HG03196 (cell line): ENCODE measurements around the gene HSPA1A.
A peak's percentile ranks its signal among the peaks of the same experiment; 100 is the strongest.
"Not testable (repeated sequence)": the region's sequence is repeated elsewhere in the genome, so short reads cannot be mapped to it uniquely, and the experiment has no call there.

ENCODE experiments used
- ATAC-seq: cut with Tn5 transposase; IDR thresholded peaks from one replicate; pipeline ENCODE4 v1.9.1; 2021; ENCODE audit not compliant: unreplicated experiment

Gene HSPA1A

GRCh38 chr6:31834367-31835250, 19.3 kb downstream of the HSPA1A start:
- ATAC-seq = peak; percentile 40

GRCh38 chr6:31836047-31836473, 20.7 kb downstream of the HSPA1A start:
- ATAC-seq = no peak

DNA sequence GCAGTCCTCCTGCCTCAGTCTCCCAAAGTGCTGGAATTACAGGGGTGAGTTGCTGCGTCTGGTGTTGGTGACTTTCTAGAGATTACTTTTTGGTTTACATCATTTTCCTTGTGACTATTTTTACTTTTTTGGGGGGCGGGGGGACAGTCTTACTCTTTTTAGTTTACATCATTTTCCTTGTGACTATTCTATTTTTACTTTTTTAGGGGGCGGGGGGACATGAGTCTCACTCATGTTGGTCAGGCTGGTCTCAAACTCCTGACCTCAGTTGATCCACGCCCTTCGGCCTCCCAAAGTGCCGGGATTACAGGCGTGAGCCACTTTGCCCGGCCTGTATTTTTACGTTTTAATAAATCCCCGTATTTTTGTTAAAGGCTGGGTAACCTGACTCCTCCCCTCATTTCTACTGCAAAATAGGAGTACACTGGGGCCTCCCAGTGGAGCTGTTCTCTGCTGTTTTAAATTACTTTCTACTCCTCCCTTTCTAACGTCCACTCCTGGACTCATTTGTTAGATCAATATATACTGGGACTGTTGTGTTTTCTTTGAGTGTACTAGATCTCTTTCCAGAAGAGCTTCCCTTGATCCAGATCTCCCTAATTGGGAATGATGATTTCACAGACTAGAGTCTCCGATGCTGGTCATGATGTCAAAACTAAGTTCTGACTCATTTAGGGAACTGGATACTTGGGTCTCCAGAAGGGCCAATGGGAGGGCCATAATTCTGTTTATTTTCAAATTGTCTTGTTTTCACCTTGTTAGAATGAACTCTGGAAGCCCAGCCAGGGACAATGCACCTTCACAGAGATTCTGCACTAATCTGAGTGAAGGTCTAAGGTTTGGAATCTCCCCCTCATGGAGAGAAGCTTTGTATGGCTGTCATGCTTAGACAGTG, 21.4 kb downstream of the HSPA1A start:
- ATAC-seq = no peak

DNA sequence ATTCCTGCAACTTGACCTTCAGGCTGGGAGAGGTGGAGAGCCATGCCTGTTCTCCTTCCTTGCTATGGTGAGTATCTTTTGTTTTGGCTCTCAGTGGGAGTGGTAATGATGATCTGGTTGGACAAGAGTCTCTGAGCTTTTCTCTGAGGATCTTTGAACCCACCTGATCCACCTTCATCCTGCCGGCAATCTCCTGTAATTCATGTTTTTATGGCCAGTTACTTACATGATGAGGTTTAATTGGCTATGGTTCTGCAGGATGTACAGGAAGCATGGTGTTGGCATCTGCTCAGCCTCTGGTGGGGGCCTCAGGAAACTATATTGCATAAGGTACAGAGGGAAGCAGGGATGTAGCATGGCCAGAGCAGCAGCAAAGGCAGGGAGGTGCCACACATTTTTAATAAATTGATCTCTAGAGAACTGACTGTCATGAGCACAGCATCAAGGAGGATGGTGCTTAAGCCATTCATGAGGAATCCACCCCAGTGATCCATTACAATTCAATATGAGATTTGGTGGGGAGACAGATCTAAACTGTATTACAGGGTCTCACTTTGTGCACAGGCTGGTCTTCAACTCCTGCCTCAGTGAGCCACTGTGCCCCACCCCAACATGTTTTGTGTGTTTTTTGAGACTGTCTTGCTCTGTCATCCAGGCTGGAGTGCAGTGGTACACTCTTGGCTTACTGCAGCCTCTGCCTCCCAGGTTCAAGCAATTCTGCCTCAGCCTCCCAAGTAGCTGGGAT, 22.2 kb downstream of the HSPA1A start:
- ATAC-seq = no peak

DNA sequence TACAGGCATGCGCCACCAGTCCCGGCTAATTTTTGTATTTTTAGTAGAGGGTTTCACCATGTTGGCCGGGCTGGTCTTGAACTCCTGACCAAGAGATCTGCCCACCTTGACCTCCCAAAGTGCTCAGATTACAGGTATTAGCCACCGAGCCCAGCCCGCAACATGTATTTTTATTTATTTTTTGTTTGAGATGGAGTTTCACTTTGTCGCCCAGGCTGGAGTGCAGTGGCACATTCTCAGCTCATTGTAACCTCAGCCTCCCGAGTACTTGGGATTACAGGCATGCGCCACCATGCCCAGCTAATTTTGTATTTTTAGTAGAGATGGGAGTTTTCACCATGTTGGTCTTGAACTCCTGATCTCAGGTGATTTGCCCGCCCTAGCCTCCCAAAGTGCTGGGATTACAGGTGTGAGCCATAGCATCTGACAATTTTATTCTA, 22.8 kb downstream of the HSPA1A start:
- not testable (repeated sequence) for ATAC-seq

DNA sequence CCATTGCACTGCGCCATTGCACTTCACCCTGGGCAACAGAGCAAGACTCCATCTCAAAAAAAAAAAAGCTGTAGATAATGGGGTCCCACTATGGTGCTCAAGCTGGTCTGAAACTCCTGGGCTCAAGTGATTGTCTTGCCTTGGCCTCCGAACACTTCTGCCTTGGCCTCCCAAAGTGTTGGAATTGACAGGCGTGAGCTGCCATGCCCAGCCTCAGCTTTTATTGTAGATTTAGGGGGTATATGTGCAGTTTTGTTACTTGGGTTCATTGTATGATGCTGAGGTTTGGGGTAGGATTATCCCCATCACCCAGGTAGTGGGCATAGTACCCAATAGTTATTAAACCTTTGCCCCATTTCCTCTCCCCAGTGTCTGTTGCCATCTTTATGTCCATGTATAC, 23.6 kb downstream of the HSPA1A start:
- no peak for ATAC-seq

GRCh38 chr6:31839779-31840126, 24.4 kb downstream of the HSPA1A start:
- not testable (repeated sequence) for ATAC-seq

DNA sequence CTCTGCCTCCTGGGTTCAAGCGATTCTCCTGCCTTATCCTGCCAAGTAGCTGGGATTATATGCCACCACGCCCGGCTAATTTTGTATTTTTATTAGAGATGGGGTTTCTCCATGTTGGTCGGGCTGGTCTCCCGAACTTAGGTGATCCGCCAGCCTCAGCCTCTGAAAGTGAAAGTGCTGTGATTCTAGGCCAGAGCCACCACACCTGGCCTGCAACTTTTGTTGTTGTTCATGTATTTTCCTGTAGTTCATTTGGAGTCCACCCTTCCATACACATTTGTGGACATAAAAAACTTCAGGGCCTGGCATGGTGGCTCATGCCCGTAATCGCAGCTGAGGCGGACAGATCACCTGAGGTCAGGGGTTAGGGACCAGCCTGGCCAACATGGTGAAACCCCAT, 26.7 kb downstream of the HSPA1A start:
- no peak for ATAC-seq

DNA sequence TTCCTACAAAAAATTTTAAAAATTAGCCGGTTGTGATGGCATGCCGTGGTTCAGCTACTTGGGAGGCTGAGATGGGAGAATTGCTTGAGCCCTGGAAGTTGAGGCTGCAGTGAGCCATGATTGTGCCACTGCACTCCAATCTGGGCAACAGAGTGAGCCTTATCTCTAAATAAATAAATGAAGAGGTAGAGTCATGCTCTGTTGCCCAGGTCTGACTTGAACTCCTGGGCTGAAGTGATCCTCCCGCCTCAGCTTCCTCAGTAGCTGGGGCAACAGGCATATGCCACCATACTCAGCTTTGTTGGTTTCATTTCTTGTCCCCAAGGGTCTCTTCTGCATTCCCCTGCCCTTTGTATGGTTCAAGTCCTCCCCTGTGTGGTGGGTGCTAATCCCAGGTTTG, 29.2 kb downstream of the HSPA1A start:
- ATAC-seq = no peak

DNA sequence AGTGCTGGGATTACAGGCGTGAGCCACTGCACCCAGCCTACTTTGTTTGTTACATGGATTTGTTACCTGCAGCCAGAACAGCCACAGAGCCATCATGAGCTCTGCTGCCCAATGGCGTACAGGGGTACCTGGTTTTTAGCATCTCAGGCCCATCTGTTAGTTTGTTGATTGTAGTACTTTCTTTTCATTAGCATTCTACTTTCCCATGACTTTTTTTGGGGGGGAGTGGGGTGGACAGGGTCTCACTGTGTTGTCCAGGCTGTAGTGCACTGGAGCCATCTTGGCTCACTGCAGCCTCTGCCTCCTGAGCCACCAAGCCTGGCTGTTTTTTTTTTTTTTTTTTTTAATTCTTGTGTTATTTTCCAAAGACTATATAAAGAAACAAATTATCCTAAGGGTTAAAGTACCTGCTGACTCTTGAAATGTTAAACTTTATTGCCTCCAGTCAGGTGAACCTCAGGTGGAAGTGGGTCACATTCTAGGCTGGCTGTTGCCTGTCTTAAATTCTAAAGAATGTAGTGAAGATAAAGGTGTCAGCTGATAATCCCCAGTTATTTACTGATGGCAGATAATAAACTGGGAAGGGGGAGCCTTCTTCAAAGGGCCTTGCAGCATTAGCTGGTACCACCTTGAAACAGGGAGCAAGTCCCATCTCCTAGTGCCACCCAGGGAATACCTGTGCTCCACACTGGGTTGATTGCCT, 32.1 kb downstream of the HSPA1A start:
- ATAC-seq = no peak

DNA sequence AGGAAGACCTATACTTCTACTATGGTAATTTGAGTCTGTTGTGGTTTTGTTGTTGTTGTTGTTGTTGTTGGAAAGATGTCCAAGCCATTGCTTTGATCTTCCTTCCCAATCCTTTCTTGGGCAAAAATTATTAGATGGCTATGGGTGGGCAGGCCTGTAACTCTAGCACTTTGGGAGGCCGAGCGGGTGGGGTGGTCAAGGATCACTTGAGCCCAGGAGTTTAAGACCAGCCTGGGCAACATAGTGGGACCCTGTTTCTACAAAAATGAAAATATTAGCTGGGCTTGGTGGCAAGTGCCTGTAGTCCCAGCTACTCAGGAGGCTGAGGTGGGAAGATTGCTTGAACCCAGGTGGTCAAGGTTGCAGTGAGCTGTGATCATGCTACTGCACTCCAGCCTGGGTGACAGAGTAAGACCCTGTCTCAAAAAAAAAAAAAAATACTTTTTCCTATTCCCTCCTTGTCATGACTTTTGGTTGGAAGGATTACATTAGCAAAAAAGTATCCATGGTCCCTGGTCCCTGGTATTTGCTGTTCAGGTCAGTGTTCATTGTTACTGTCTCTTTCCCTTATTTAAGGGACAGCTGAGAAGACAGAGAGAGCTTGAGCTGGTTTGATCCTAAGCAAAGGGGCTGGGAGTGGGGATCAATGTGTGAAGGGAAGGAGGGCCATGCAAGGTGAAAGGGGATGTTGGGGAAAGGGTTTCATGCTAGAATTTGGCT, 35.6 kb downstream of the HSPA1A start:
- no peak for ATAC-seq

- ATAC-seq = no peak
Observed at GRCh38 chr6:31851485-31851832, 36.1 kb downstream of the HSPA1A start.

DNA sequence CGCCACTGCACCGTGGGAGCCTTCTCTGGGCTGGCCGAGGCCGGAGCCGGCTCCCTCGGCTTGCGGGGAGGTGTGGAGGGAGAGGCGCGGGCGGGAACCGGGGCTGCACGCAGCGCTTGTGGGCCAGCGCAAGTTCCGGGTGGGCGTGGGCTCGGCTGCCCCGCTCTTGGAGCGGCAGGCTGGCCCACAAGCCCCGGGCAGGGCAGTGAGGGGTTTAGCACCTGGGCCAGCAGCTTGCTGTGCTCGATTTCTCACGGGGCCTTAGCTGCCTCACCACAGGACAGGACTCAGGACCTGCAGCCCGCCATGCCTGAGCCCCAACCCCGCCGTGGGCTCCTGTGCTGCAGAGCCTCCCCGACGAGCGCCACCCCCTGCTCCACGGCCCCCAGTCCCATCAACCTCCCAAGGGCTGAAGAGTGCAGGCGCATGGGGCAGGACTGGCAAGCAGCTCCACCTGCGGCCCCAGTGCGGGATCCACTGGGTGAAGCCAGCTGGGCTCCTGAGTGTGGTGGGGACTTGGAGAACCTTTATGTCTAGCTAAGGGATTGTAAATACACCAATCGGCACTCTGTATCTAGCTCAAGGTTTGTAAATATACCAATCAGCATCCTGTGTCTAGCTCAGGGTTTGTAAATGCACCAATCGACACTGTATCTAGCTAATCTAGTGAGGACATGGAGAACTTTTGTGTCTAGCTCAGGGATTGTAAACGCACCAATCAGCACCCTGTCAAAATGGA, 36.8 kb downstream of the HSPA1A start:
- ATAC-seq = not testable (repeated sequence)

- not testable (repeated sequence) for ATAC-seq
Observed at GRCh38 chr6:31857774-31858173, 42.4 kb downstream of the HSPA1A start.

GRCh38 chr6:31858707-31859106, 43.4 kb downstream of the HSPA1A start:
- ATAC-seq = no peak

DNA sequence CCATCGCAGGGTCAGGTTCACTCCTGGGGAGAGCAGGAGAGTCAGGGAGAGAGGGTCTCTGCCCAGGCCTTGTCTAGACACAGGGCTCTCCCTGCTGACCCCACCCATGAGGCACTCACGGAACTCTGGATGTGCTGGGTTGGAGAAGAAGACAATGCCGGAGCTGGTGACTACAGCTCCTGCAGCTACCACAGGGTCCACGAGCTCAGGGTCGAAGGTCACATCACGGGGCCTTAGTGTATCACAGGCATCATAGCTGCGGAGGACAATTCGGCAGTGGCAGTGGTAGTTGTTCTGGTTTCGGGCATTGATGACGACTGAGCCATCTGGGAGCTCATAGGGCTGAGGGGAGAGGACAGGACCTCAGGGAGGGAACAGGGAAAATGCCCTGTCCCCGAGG, 44.6 kb downstream of the HSPA1A start:
- no peak for ATAC-seq

DNA sequence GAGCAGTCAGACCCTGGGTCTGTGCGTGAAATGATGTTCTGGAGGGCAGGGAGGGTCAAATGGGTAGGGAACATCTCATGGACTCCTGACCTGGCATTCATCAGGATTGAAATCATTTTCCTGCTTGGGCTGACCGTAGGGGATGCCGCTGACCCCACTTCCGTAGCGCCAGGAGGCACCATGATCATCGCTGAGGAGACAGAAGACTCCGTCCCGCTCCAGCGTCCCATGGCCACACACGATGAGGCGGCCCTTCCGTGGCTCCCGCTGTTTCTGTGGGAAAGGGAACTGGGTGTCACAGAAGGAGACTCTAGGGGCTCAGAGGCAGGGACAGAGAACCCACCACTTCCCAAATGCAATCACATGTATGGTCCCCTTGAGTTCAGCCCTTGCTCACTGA, 45.0 kb downstream of the HSPA1A start:
- no peak for ATAC-seq

- ATAC-seq = no peak
Observed at GRCh38 chr6:31861150-31861549, 45.8 kb downstream of the HSPA1A start.

- ATAC-seq = no peak
Observed at GRCh38 chr6:31861919-31862343, 46.6 kb downstream of the HSPA1A start.
